HepG2 (cell line): ENCODE measurements around the gene TST. TPM values are rescaled to one million over a fixed set of nuclear protein-coding genes. Genes with fewer than 3 reads are reported as not detected.

ENCODE experiments used
- ATAC-seq: fragments of 200-7000 bp; cut with Tn5 transposase; 3 replicates; pipeline ENCODE4 v1.9.1; 2020; ENCODE audit warnings: mild to moderate bottlenecking, moderate library complexity
- BruUV-seq: library from RNA; stranded (reverse); fragments of 400-500 nt; replicated peaks from 2 replicates; lab custom pipeline; 2021; lab: Mats Ljungman, UMichigan
- CTCF ChIA-PET: fragments of 300-600 bp; formaldehyde crosslinking; extraction: SDS; loops from one replicate; lab custom pipeline; 2021; ENCODE audit warnings: low total read pairs, inconsistent platforms, low intra/inter-chr PET ratio; lab: Yijun Ruan, JAX
- POLR2A ChIA-PET: fragments of 350-600 bp; sonication (Branson Sonifier 250); formaldehyde crosslinking; loops from one replicate; lab custom pipeline; 2020; ENCODE audit warnings: antibody characterized with exemption, inconsistent platforms; lab: Yijun Ruan, JAX
- DNase-seq: peaks from one replicate; pipeline ENCODE4 v3.0.0-alpha.2; 2015; ENCODE audit warnings: low spot score
- FAIRE-seq: peaks from 3 replicates; lab custom pipeline; 2011; peaks lifted over from hg19 to GRCh38; lab: Jason Lieb, UNC
- H2AFZ ChIP-seq: one replicate; pipeline ENCODE4 v1.6.1; 2011; ENCODE audit warnings: low read length, inconsistent platforms
- H3K27ac ChIP-seq: fragments of 300-600 bp; 3 replicates; pipeline ENCODE4 v1.8.0; 2011; ENCODE audit warnings: mixed run types, mild to moderate bottlenecking, mixed read lengths, low read length, inconsistent platforms; ENCODE audit not compliant: insufficient read depth; ENCODE audit errors: extremely low read length
- H3K27me3 ChIP-seq, 2 experiments: fragments of 200-600 bp in 1 of 2; 2 replicates in 1 of 2; 3 replicates in 1 of 2; pipeline versions ENCODE4 v1.6.0 to v1.8.0; 2011; ENCODE audit warnings: low read length in 2 of 2, mild to moderate bottlenecking in 2 of 2, moderate library complexity in 2 of 2, inconsistent platforms in 1 of 2; ENCODE audit not compliant: insufficient read depth in 2 of 2, control insufficient read depth in 1 of 2
- H3K36me3 ChIP-seq, 2 experiments: fragments of 200-600 bp in 1 of 2; replicated peaks in 1 of 2; 2 replicates in 1 of 2; 3 replicates in 1 of 2; pipeline versions ENCODE4 v1.5.1 to v1.8.0; 2011; ENCODE audit warnings: low read length in 2 of 2, inconsistent platforms in 1 of 2; ENCODE audit not compliant: insufficient read depth in 2 of 2, control insufficient read depth in 1 of 2
- H3K4me1 ChIP-seq: 2 replicates; pipeline ENCODE4 v1.5.1; 2012; ENCODE audit warnings: low read length, inconsistent platforms; ENCODE audit not compliant: insufficient read depth
- H3K4me2 ChIP-seq: 2 replicates; pipeline ENCODE4 v1.6.0; 2011; ENCODE audit warnings: low read depth, low read length, inconsistent platforms
- H3K4me3 ChIP-seq, 3 experiments: fragments of 200-600 bp in 1 of 3; sonication (generic), shearing (Covaris generic) in 1 of 3; replicated peaks in 1 of 3; 2 replicates each; pipeline ENCODE4 v1.5.1; 2011 to 2016; ENCODE audit warnings: low read length in 3 of 3, inconsistent platforms in 2 of 3, low read depth in 2 of 3, mild to moderate bottlenecking in 2 of 3, control low read depth in 1 of 3, mixed read lengths in 1 of 3; ENCODE audit not compliant: insufficient read depth in 1 of 3
- H3K79me2 ChIP-seq: one replicate; pipeline ENCODE4 v1.6.1; 2011; ENCODE audit warnings: low read length, inconsistent platforms; ENCODE audit not compliant: insufficient read depth
- H3K9ac ChIP-seq: 2 replicates; pipeline ENCODE4 v1.6.0; 2011; ENCODE audit warnings: mild to moderate bottlenecking, low read depth, low read length, inconsistent platforms; ENCODE audit not compliant: insufficient read depth
- H3K9me3 ChIP-seq: 2 replicates; pipeline ENCODE4 v1.5.1; 2012; ENCODE audit warnings: mild to moderate bottlenecking, low read length
- H4K20me1 ChIP-seq: 2 replicates; pipeline ENCODE4 v1.6.0; 2011; ENCODE audit warnings: inconsistent platforms, mild to moderate bottlenecking, low read length, moderate library complexity; ENCODE audit not compliant: insufficient read depth
- GTF3A ChIP-seq: sonication (generic); formaldehyde crosslinking; conservative IDR thresholded peaks from 2 replicates; pipeline ENCODE4 v1.4.0; 2020; ENCODE audit warnings: mild to moderate bottlenecking, missing genetic modification reagents
- NCOA1 ChIP-seq: sonication (generic); formaldehyde crosslinking; IDR thresholded peaks from 2 replicates; pipeline ENCODE4 v1.9.0; 2021; ENCODE audit warnings: missing genetic modification reagents
- PHF8 ChIP-seq: sonication (generic); formaldehyde crosslinking; IDR thresholded peaks from 2 replicates; pipeline ENCODE4 v1.5.0; 2020; ENCODE audit warnings: missing genetic modification reagents
- RFX3 ChIP-seq: IDR thresholded peaks from 2 replicates; pipeline ENCODE4 v1.6.1; 2016; ENCODE audit warnings: missing biosample characterization, missing genetic modification reagents
- SPEN ChIP-seq: sonication (generic); formaldehyde crosslinking; IDR thresholded peaks from 2 replicates; pipeline ENCODE4 v1.5.1; 2020; ENCODE audit warnings: low read depth, mild to moderate bottlenecking, missing genetic modification reagents
- ZNF572 ChIP-seq: sonication (generic); formaldehyde crosslinking; IDR thresholded peaks from 2 replicates; pipeline ENCODE4 v1.5.1; 2020; ENCODE audit warnings: mild to moderate bottlenecking, missing genetic modification reagents
- ZNF775 ChIP-seq: sonication (generic); formaldehyde crosslinking; IDR thresholded peaks from 2 replicates; pipeline ENCODE4 v1.4.0; 2020; ENCODE audit warnings: missing genetic modification reagents, mild to moderate bottlenecking, moderate library complexity, borderline replicate concordance
- WGBS: methylation state at CpG from one replicate; pipeline ENCODE4 v1.1.6; 2017; ENCODE audit warnings: low lambda C conversion rate; 5-methylcytosine and 5-hydroxymethylcytosine counted together
- in situ Hi-C: cut with HindIII; loops from 2 replicates; pipeline ENCODE4 v1.10.0; 2017; ENCODE audit warnings: low pct_unique_long_range_greater_than_20kb; ENCODE audit not compliant: extremely low pct_ligation_motif_present
- intact Hi-C: fragments of 100-400 bp; cut with micrococcal nuclease; formaldehyde crosslinking; loops from one replicate; pipeline ENCODE4 v1.10.0; 2022; ENCODE audit not compliant: unreplicated experiment
- polyA plus RNA-seq, 8 experiments: library from polyadenylated mRNA; depleted of rRNA in 3 of 8; stranded (reverse) in 7 of 8; unstranded in 1 of 8; fragments of >200 nt; fragmentation: Illumina TruSeq in 4 of 8; extraction: Trizol in 4 of 8; gene quantifications; 2 replicates each; pipeline versions ENCODE4 v1.2.1 to v1.2.3, GENCODE V29; 2011 to 2016; ENCODE audit warnings: low read depth in 4 of 8, missing spikeins in 1 of 8, mixed read lengths in 1 of 8; ENCODE audit not compliant: insufficient read depth in 1 of 8
- total RNA-seq, 5 experiments: library from RNA; depleted of rRNA; stranded (reverse); fragments of >200 nt; fragmentation: Illumina TruSeq; extraction: Trizol; gene quantifications; 2 replicates each; pipeline ENCODE4 v1.2.3, GENCODE V29; 2016; ENCODE audit warnings: low read depth in 1 of 5
- TF ChIP-seq, protein P1 (sequence below): IDR thresholded peaks from 2 replicates; pipeline ENCODE4 v1.6.1; 2018; ENCODE audit warnings: missing genetic modification reagents, mild to moderate bottlenecking, missing compliant biosample characterization
- TF ChIP-seq, protein P2 (sequence below): sonication (generic); formaldehyde crosslinking; IDR thresholded peaks from 2 replicates; pipeline ENCODE4 v1.8.1; 2023; ENCODE audit warnings: mild to moderate bottlenecking, moderate library complexity, missing genetic modification reagents
- TF ChIP-seq, protein P3 (sequence below): sonication (generic); formaldehyde crosslinking; IDR thresholded peaks from 2 replicates; pipeline ENCODE4 v1.5.0; 2020; ENCODE audit warnings: mild to moderate bottlenecking, missing genetic modification reagents

TST gene
- total and polyA plus RNA-seq, 2 of the 13 experiments (the other 11 are each of a cell fraction or from before 2014, with no cell fraction given) = 44.6 to 63.6 TPM

DNA sequence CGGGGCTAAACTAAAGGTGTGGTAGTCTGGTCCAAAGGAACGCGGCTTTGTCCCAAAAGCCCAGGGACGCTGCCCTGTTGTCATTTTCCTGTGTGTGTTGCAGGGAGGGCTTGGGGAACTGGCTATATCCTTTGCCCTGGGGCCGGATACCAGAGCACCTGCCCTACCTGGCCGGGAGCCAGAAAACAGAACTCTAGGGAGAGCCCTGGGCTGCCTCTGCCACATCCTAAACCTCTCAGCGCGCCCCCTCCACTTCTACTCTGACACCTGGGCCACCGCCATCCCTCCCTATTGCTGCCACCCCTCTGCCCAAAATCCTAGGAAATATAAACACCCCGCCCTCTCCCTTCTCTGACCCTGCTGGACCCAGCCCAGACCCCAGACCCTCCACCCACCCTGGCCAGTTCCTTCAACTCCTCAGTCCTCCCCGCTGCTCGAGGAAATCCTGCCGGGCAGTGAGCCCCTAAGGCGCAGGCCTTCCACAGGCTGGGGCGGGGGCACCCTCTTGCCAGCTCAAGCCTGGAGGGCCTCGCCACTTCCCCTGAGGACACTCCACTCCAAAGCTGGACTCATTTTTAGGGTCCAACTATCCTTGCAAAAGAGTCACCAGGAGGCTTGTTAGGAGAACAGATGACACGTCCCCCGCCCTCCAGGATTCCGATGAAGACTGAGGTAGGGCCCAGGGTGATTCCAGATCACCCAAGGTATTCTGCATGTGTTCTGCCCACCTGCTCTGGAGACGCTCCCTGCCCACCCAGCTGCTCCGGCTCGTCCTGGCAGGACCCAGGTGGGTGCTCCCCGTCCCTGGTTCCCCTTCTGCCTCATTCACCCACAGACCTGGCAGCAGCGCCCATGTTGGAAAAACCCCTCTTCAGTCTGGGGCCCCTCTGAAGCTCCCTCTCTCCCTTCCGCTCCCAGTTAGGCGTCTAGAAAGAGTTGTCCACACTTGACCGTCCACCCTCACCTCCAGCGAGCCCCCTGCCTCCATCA, 44.5 kb upstream of the TST start:
- intact Hi-C loops (no loop called here), in situ Hi-C loops (no loop called here)
- no peaks in the 10 kb centered on the region for H3K27me3 ChIP-seq
- no peak for DNase-seq
- no peaks in the 10 kb centered on the region for H4K20me1 ChIP-seq
- H3K9ac ChIP-seq = no peak overlapping the region
- TF ChIP-seq ZNF572 (CRISPR knock-in tag) (no peak), NCOA1 (CRISPR knock-in tag) (no peak), RFX3 (no peak), ZNF775 (CRISPR knock-in tag) (no peak), GTF3A (CRISPR knock-in tag) (no peak), SPEN (no peak), PHF8 (CRISPR knock-in tag) (no peak)
- TF ChIP-seq, protein P1, sequence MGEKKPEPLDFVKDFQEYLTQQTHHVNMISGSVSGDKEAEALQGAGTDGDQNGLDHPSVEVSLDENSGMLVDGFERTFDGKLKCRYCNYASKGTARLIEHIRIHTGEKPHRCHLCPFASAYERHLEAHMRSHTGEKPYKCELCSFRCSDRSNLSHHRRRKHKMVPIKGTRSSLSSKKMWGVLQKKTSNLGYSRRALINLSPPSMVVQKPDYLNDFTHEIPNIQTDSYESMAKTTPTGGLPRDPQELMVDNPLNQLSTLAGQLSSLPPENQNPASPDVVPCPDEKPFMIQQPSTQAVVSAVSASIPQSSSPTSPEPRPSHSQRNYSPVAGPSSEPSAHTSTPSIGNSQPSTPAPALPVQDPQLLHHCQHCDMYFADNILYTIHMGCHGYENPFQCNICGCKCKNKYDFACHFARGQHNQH (CRISPR knock-in tag) = no peak
- TF ChIP-seq, protein P2, sequence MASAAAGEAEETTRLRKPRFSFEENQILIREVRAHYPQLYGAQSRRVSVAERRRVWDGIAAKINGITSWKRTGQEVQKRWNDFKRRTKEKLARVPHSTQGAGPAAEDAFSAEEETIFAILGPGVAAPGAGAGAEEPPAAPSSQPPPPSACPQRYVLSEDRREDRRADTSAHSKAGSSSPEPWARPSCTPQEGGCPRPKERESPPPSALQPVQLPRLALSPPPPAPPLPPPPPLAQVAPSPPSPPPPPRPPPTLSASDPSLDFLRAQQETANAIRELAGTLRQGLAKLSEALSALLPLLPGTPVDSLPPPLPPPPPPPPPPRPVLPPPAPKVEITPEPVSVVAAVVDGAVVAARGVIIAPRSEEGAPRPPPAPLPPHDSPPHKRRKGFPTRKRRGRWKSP (CRISPR knock-in tag) = no peak
- TF ChIP-seq, protein P3, sequence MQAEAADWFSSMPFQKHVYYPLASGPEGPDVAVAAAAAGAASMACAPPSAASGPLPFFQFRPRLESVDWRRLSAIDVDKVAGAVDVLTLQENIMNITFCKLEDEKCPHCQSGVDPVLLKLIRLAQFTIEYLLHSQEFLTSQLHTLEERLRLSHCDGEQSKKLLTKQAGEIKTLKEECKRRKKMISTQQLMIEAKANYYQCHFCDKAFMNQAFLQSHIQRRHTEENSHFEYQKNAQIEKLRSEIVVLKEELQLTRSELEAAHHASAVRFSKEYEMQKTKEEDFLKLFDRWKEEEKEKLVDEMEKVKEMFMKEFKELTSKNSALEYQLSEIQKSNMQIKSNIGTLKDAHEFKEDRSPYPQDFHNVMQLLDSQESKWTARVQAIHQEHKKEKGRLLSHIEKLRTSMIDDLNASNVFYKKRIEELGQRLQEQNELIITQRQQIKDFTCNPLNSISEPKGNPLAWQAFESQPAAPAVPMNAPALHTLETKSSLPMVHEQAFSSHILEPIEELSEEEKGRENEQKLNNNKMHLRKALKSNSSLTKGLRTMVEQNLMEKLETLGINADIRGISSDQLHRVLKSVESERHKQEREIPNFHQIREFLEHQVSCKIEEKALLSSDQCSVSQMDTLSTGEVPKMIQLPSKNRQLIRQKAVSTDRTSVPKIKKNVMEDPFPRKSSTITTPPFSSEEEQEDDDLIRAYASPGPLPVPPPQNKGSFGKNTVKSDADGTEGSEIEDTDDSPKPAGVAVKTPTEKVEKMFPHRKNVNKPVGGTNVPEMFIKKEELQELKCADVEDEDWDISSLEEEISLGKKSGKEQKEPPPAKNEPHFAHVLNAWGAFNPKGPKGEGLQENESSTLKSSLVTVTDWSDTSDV (CRISPR knock-in tag) = no peak
- ChIA-PET CTCF (no interaction called here), POLR2A (no interaction called here)
- no peaks in the 10 kb centered on the region for H3K36me3 ChIP-seq
- H3K9me3 ChIP-seq = no peaks in the 10 kb centered on the region
- no peaks in the 10 kb centered on the region for H3K79me2 ChIP-seq
- BruUV-seq = no TSS peak
- H3K4me2 ChIP-seq = no peak overlapping the region
- no peak overlapping the region for H3K4me3 ChIP-seq
- no peak overlapping the region for H3K27ac ChIP-seq
- 86% methylated on average over 18 of the region's 28 CpGs for WGBS
- no peak overlapping the region for H2AFZ ChIP-seq
- H3K4me1 ChIP-seq = peaks cover 19% of the 10 kb centered on the region
- no peak for ATAC-seq
- no peak for FAIRE-seq
